MM.1S (cell line): ENCODE data around the gene VCPKMT.
A peak's percentile ranks its signal among the peaks of the same experiment; 100 is the strongest.

Experiments
- DNase-seq: peaks from one replicate; pipeline ENCODE4 v3.0.0-alpha.2; 2015
- H2AFZ ChIP-seq: fragments of 300-600 bp; sonication (generic); 2 replicates; pipeline ENCODE4 v1.6.0; 2016; ENCODE audit warnings: antibody characterized with exemption, low read length
- H3F3A ChIP-seq: fragments of 300-600 bp; sonication (generic); 2 replicates; pipeline ENCODE4 v1.6.1; 2016; ENCODE audit warnings: mild to moderate bottlenecking, antibody characterized with exemption, low read length, moderate library complexity, mixed read lengths; ENCODE audit not compliant: insufficient read depth
- H3K27ac ChIP-seq: fragments of 300-600 bp; sonication (generic); 2 replicates; pipeline ENCODE4 v1.5.1; 2016; ENCODE audit warnings: mild to moderate bottlenecking, low read length
- H3K27me3 ChIP-seq: fragments of 300-600 bp; sonication (generic); replicated peaks from 2 replicates; pipeline ENCODE4 v1.6.0; 2016; ENCODE audit warnings: low read length; ENCODE audit not compliant: insufficient read depth
- H3K36me3 ChIP-seq: fragments of 300-600 bp; sonication (generic); replicated peaks from 2 replicates; pipeline ENCODE4 v1.6.1; 2016; ENCODE audit warnings: mild to moderate bottlenecking, low read length, mixed read lengths; ENCODE audit not compliant: insufficient read depth
- H3K4me1 ChIP-seq: fragments of 300-600 bp; sonication (generic); 2 replicates; pipeline ENCODE4 v1.6.1; 2016; ENCODE audit warnings: low read length, mixed read lengths
- H3K4me2 ChIP-seq: fragments of 300-600 bp; sonication (generic); 2 replicates; pipeline ENCODE4 v1.6.0; 2016; ENCODE audit warnings: low read depth, low read length
- H3K4me3 ChIP-seq: fragments of 300-600 bp; sonication (generic); 2 replicates; pipeline ENCODE4 v1.5.1; 2016; ENCODE audit warnings: low read length, mixed read lengths
- H3K79me2 ChIP-seq: fragments of 300-600 bp; sonication (generic); 2 replicates; pipeline ENCODE4 v1.6.1; 2016; ENCODE audit warnings: mixed run types, low read length, mixed read lengths
- H3K9ac ChIP-seq: fragments of 300-600 bp; sonication (generic); 2 replicates; pipeline ENCODE4 v1.6.1; 2016; ENCODE audit warnings: low read length, mixed read lengths
- H3K9me2 ChIP-seq: fragments of 300-600 bp; sonication (generic); replicated peaks from 2 replicates; pipeline ENCODE4 v1.6.1; 2016; ENCODE audit warnings: mild to moderate bottlenecking, low read length, mixed read lengths; ENCODE audit not compliant: insufficient read depth
- H3K9me3 ChIP-seq: fragments of 300-600 bp; sonication (generic); replicated peaks from 2 replicates; pipeline ENCODE4 v1.6.1; 2016; ENCODE audit warnings: mild to moderate bottlenecking, low read length, mixed read lengths; ENCODE audit not compliant: insufficient read depth
- H4K20me1 ChIP-seq: fragments of 300-600 bp; sonication (generic); 2 replicates; pipeline ENCODE4 v1.6.1; 2016; ENCODE audit warnings: mild to moderate bottlenecking, low read length, moderate library complexity, mixed read lengths; ENCODE audit not compliant: insufficient read depth
- CTCF ChIP-seq: fragments of 300-600 bp; sonication (generic); IDR thresholded peaks from 2 replicates; pipeline ENCODE4 v1.5.1; 2016; ENCODE audit warnings: antibody characterized with exemption, low read length, mixed read lengths
- EZH2 ChIP-seq: fragments of 300-600 bp; sonication (generic); optimal IDR thresholded peaks from 2 replicates; pipeline ENCODE3; 2017; ENCODE audit warnings: low read depth, mild to moderate bottlenecking, antibody characterized with exemption, low read length, mixed read lengths
- EZH2phosphoT487 ChIP-seq: fragments of 300-600 bp; sonication (generic); IDR thresholded peaks from 2 replicates; pipeline ENCODE4 v1.6.1; 2018; ENCODE audit warnings: antibody characterized with exemption, low read length

VCPKMT gene

GRCh38 chr14:50116181-50116956, at the start of gene VCPKMT:
TSS of gene VCPKMT (minus strand) at chr14:50116572. CDS start at chr14:50116552, 20 bp downstream.
- Histone ChIP-seq H2AFZ (peak within 1 kb of the TSS; percentile 81), H3K27me3 (no peaks in the 10 kb centered on the region), H3K4me1 (0 out of 2 replicates have a peak, but pooled peaks cover 4% of the 10 kb centered on the region), H3K9me3 (no peaks in the 10 kb centered on the region), H3K9me2 (no peaks in the 10 kb centered on the region), H4K20me1 (no peaks in the 10 kb centered on the region), H3K4me2 (peak within 1 kb of the TSS; percentile 69), H3K36me3 (no peaks in the 10 kb centered on the region), H3K27ac (peak within 1 kb of the TSS; percentile 60; the same call in 1 of the 2 replicates), H3F3A (peaks cover 7% of the 10 kb centered on the region), H3K79me2 (peaks cover 38% of the 10 kb centered on the region), H3K9ac (peak within 1 kb of the TSS; percentile 78), H3K4me3 (peak within 1 kb of the TSS; percentile 74)
- TF ChIP-seq CTCF (no peak), EZH2phosphoT487 (no peak), EZH2 (no peak)
- peak; percentile 86 for DNase-seq

GRCh38 chr14:50156111-50156510, 39.7 kb upstream of the VCPKMT start:
- Histone ChIP-seq H3K27ac (no peak overlapping the region), H3K36me3 (no peaks in the 10 kb centered on the region), H4K20me1 (no peaks in the 10 kb centered on the region), H3K4me1 (no peaks in the 10 kb centered on the region), H3K9me3 (no peaks in the 10 kb centered on the region), H3K79me2 (no peaks in the 10 kb centered on the region), H3K4me3 (no peak overlapping the region), H3F3A (no peaks in the 10 kb centered on the region), H2AFZ (no peak overlapping the region), H3K27me3 (no peaks in the 10 kb centered on the region), H3K4me2 (no peak overlapping the region), H3K9me2 (no peaks in the 10 kb centered on the region), H3K9ac (no peak overlapping the region)
- DNase-seq: no peak
- no peak for TF ChIP-seq CTCF
- TF ChIP-seq EZH2phosphoT487: no peak
- TF ChIP-seq EZH2: no peak

- Histone ChIP-seq H3F3A (no peaks in the 10 kb centered on the region), H3K27ac (no peak overlapping the region), H2AFZ (no peak overlapping the region), H4K20me1 (no peaks in the 10 kb centered on the region), H3K9me3 (no peaks in the 10 kb centered on the region), H3K79me2 (no peaks in the 10 kb centered on the region), H3K4me1 (no peaks in the 10 kb centered on the region), H3K9me2 (no peaks in the 10 kb centered on the region), H3K27me3 (no peaks in the 10 kb centered on the region), H3K4me2 (no peak overlapping the region), H3K9ac (no peak overlapping the region), H3K4me3 (no peak overlapping the region), H3K36me3 (no peaks in the 10 kb centered on the region)
- no peak for DNase-seq
- no peak for TF ChIP-seq EZH2phosphoT487
- no peak for TF ChIP-seq CTCF
- no peak for TF ChIP-seq EZH2
These were observed 32.4 kb upstream of the VCPKMT start for GRCh38 chr14:50148799-50149198.
